HepG2 (cell line): ENCODE results near the gene FGGY. TPM values are rescaled to one million over a fixed set of nuclear protein-coding genes. Genes with fewer than 3 reads are reported as not detected.

Experiments
- EEA1 ChIP-seq: sonication (generic); formaldehyde crosslinking; IDR thresholded peaks from 2 replicates; pipeline ENCODE4 v1.5.1; 2020; ENCODE audit warnings: mild to moderate bottlenecking, missing genetic modification reagents, borderline replicate concordance
- FOSL2 ChIP-seq: sonication (generic); formaldehyde crosslinking; IDR thresholded peaks from 2 replicates; pipeline ENCODE4 v1.4.0; 2020; ENCODE audit warnings: missing genetic modification reagents
- HDAC1 ChIP-seq: sonication (generic); formaldehyde crosslinking; IDR thresholded peaks from 2 replicates; pipeline ENCODE4 v1.5.1; 2020; ENCODE audit warnings: mild to moderate bottlenecking, missing genetic modification reagents
- HOXD1 ChIP-seq: sonication (generic); formaldehyde crosslinking; IDR thresholded peaks from 2 replicates; pipeline ENCODE4 v1.5.0; 2020; ENCODE audit warnings: missing genetic modification reagents
- KLF16 ChIP-seq, 2 experiments: sonication (generic) in 1 of 2; formaldehyde crosslinking in 1 of 2; IDR thresholded peaks; 2 replicates each; pipeline versions ENCODE4 v1.6.1 to v1.8.0; 2016 to 2023; ENCODE audit warnings: missing genetic modification reagents in 2 of 2, missing compliant biosample characterization in 1 of 2
- MYC ChIP-seq: sonication (generic); formaldehyde crosslinking; IDR thresholded peaks from 2 replicates; pipeline ENCODE4 v1.9.0; 2021; ENCODE audit warnings: missing genetic modification reagents, borderline replicate concordance
- POGZ ChIP-seq: sonication (generic); formaldehyde crosslinking; IDR thresholded peaks from 2 replicates; pipeline ENCODE4 v1.4.0; 2020; ENCODE audit warnings: mild to moderate bottlenecking, missing genetic modification reagents
- RBFOX2 ChIP-seq: fragments of 200-400 bp; formaldehyde crosslinking; IDR thresholded peaks from 2 replicates; pipeline ENCODE4 v1.6.1; 2017; ENCODE audit warnings: low read depth, mild to moderate bottlenecking, low read length
- SALL1 ChIP-seq: sonication (generic); formaldehyde crosslinking; IDR thresholded peaks from 2 replicates; pipeline ENCODE4 v1.8.0; 2022; ENCODE audit warnings: mild to moderate bottlenecking, missing genetic modification reagents
- TAF1 ChIP-seq: sonication (generic); formaldehyde crosslinking; IDR thresholded peaks from 2 replicates; pipeline ENCODE4 v1.4.0; 2020; ENCODE audit warnings: missing genetic modification reagents
- U2AF2 ChIP-seq: fragments of 200-400 bp; formaldehyde crosslinking; IDR thresholded peaks from 2 replicates; pipeline ENCODE4 v1.6.1; 2017; ENCODE audit warnings: low read depth, mild to moderate bottlenecking, low read length
- ZNF205 ChIP-seq: IDR thresholded peaks from 2 replicates; pipeline ENCODE4 v1.6.1; 2018; ENCODE audit warnings: missing biosample characterization, missing genetic modification reagents
- ZNF292 ChIP-seq: sonication (generic); formaldehyde crosslinking; IDR thresholded peaks from 2 replicates; pipeline ENCODE4 v1.8.1; 2022; ENCODE audit warnings: mild to moderate bottlenecking, low read depth, missing genetic modification reagents, borderline replicate concordance
- ZNF33B ChIP-seq: sonication (generic); formaldehyde crosslinking; IDR thresholded peaks from 2 replicates; pipeline ENCODE4 v1.5.1; 2020; ENCODE audit warnings: mild to moderate bottlenecking, missing genetic modification reagents
- ZNF430 ChIP-seq: sonication (generic); formaldehyde crosslinking; IDR thresholded peaks from 2 replicates; pipeline ENCODE4 v1.9.0; 2021; ENCODE audit warnings: mild to moderate bottlenecking, missing genetic modification reagents
- ZNF446 ChIP-seq: sonication (generic); formaldehyde crosslinking; IDR thresholded peaks from 2 replicates; pipeline ENCODE4 v1.5.0; 2020; ENCODE audit warnings: mild to moderate bottlenecking, missing genetic modification reagents
- ZNF510 ChIP-seq: sonication (generic); formaldehyde crosslinking; IDR thresholded peaks from 2 replicates; pipeline ENCODE4 v1.4.0; 2020; ENCODE audit warnings: low read depth, mild to moderate bottlenecking, missing genetic modification reagents
- ZNF616 ChIP-seq: sonication (generic); formaldehyde crosslinking; IDR thresholded peaks from 2 replicates; pipeline ENCODE4 v1.5.0; 2020; ENCODE audit warnings: low read depth, mild to moderate bottlenecking, missing genetic modification reagents
- ZNF737 ChIP-seq: sonication (generic); formaldehyde crosslinking; IDR thresholded peaks from 2 replicates; pipeline ENCODE4 v1.5.0; 2020; ENCODE audit warnings: missing genetic modification reagents, mild to moderate bottlenecking, borderline replicate concordance
- ZNF775 ChIP-seq: sonication (generic); formaldehyde crosslinking; IDR thresholded peaks from 2 replicates; pipeline ENCODE4 v1.4.0; 2020; ENCODE audit warnings: missing genetic modification reagents, mild to moderate bottlenecking, moderate library complexity, borderline replicate concordance
- ZNF780A ChIP-seq: sonication (generic); formaldehyde crosslinking; IDR thresholded peaks from 2 replicates; pipeline ENCODE4 v1.8.0; 2022; ENCODE audit warnings: mild to moderate bottlenecking, missing genetic modification reagents, moderate library complexity
- polyA plus RNA-seq, 8 experiments: library from polyadenylated mRNA; depleted of rRNA in 3 of 8; stranded (reverse) in 7 of 8; unstranded in 1 of 8; fragments of >200 nt; fragmentation: Illumina TruSeq in 4 of 8; extraction: Trizol in 4 of 8; gene quantifications; 2 replicates each; pipeline versions ENCODE4 v1.2.1 to v1.2.3, GENCODE V29; 2011 to 2016; ENCODE audit warnings: low read depth in 4 of 8, missing spikeins in 1 of 8, mixed read lengths in 1 of 8; ENCODE audit not compliant: insufficient read depth in 1 of 8
- total RNA-seq, 5 experiments: library from RNA; depleted of rRNA; stranded (reverse); fragments of >200 nt; fragmentation: Illumina TruSeq; extraction: Trizol; gene quantifications; 2 replicates each; pipeline ENCODE4 v1.2.3, GENCODE V29; 2016; ENCODE audit warnings: low read depth in 1 of 5
- TF ChIP-seq, protein P1 (sequence below): sonication (generic); formaldehyde crosslinking; IDR thresholded peaks from 2 replicates; pipeline ENCODE4 v1.9.0; 2022; ENCODE audit warnings: low read depth, missing genetic modification reagents
- TF ChIP-seq, protein P2 (sequence below): IDR thresholded peaks from 2 replicates; pipeline ENCODE4 v1.6.1; 2016; ENCODE audit warnings: missing biosample characterization, missing genetic modification reagents, low read depth
- TF ChIP-seq, protein P3 (sequence below): sonication (generic); formaldehyde crosslinking; IDR thresholded peaks from 2 replicates; pipeline ENCODE4 v1.5.0; 2020; ENCODE audit warnings: mild to moderate bottlenecking, low read depth, missing genetic modification reagents, borderline replicate concordance

Gene FGGY
- total and polyA plus RNA-seq, 2 of the 13 experiments (the other 11 are each of a cell fraction or from before 2014, with no cell fraction given): 15.7 to 27.5 TPM

DNA sequence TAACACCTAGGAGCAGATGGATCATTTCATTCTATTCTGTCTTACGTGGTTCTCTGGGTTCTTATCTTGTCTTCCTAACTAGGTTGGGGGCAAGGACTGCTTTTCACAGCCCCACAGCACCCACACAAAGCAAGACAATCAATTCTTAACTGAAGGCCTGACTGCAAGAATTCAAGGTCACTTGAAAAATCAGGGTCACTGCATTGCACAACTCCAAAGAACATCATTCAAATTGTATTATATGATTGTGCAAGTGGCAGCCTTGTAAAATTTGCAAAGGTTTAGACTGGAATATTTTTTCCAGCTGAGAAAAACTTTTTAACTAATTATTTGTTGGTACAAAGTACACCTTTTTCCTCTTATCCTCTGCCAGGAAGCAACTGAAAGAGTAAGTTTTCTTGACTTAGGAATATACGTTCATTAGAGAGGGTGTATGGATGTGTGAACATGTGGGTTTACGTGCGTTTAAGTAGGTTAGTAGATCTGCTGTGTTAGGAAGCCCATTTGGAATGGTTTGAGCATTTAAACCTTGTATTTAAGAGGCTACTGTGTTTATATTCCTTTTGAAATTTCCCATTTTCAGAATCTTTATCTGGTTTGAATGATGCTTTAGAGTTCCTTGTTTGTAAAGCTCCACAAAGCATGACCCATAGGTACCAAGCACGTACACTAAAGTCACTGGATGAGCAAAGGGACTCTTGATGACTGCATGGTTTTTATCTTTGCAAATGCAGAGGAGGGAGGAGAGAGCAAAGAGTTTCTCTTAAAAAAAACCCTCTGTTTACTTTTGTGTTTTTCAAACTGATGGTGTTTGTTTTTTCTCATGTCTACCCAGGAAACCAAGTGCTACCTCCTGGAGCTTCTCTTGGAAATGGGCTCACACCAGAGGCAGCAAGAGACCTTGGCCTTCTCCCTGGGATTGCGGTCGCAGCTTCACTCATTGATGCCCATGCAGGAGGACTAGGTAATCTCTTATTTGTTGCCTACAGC lies 214.9 kb downstream of the FGGY start (continued):
- TF ChIP-seq HDAC1 (CRISPR knock-in tag): peak; percentile 38; the same call in 1 of the 2 replicates
- TF ChIP-seq ZNF510 (CRISPR knock-in tag): no peak
- no peak for TF ChIP-seq EEA1
- TF ChIP-seq, protein P1, sequence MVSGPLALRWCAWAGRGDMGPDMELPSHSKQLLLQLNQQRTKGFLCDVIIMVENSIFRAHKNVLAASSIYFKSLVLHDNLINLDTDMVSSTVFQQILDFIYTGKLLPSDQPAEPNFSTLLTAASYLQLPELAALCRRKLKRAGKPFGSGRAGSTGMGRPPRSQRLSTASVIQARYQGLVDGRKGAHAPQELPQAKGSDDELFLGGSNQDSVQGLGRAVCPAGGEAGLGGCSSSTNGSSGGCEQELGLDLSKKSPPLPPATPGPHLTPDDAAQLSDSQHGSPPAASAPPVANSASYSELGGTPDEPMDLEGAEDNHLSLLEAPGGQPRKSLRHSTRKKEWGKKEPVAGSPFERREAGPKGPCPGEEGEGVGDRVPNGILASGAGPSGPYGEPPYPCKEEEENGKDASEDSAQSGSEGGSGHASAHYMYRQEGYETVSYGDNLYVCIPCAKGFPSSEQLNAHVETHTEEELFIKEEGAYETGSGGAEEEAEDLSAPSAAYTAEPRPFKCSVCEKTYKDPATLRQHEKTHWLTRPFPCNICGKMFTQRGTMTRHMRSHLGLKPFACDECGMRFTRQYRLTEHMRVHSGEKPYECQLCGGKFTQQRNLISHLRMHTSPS (CRISPR knock-in tag): no peak
- TF ChIP-seq, protein P2, sequence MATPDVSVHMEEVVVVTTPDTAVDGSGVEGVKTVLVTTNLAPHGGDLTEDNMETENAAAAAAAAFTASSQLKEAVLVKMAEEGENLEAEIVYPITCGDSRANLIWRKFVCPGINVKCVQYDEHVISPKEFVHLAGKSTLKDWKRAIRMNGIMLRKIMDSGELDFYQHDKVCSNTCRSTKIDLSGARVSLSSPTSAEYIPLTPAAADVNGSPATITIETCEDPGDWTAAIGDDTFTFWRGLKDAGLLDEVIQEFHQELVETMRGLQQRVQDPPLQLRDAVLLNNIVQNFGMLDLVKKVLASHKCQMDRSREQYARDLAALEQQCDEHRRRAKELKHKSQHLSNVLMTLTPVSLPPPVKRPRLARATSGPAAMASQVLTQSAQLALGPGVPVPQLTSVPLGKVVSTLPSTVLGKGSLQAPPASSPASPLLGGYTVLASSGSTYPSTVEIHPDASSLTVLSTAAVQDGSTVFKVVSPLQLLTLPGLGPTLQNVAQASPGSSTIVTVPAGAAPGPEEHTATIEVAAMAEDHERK: no peak
- TF ChIP-seq ZNF446 (CRISPR knock-in tag): no peak
- TF ChIP-seq POGZ (CRISPR knock-in tag): peak; percentile 54
- peak; percentile 85; the same call in 1 of the 2 replicates for TF ChIP-seq HOXD1 (CRISPR knock-in tag)
- TF ChIP-seq SALL1: peak; percentile 87
- no peak; the same call in 1 of the 2 replicates for TF ChIP-seq RBFOX2
- TF ChIP-seq ZNF775 (CRISPR knock-in tag): no peak
- TF ChIP-seq ZNF780A (CRISPR knock-in tag): no peak
- TF ChIP-seq MYC (CRISPR knock-in tag): no peak
- no peak for TF ChIP-seq TAF1 (CRISPR knock-in tag)
- peak; percentile 50; the same call in 1 of the 2 replicates for TF ChIP-seq ZNF205 (CRISPR knock-in tag)
- peak; percentile 29; the same call in 1 of the 2 replicates for TF ChIP-seq ZNF430 (CRISPR knock-in tag)
- peak; percentile 17; the same call in 1 of the 2 replicates for TF ChIP-seq ZNF292 (CRISPR knock-in tag)
- no peak for TF ChIP-seq U2AF2
- no peak for TF ChIP-seq ZNF737 (CRISPR knock-in tag)
- no peak for TF ChIP-seq ZNF616 (CRISPR knock-in tag)
- TF ChIP-seq KLF16 (CRISPR knock-in tag; IDR thresholded peaks at IDR 0.05): peak in 1 of 2 experiments; percentile 7; a peak in 2 of 4 replicates
- TF ChIP-seq, protein P3, sequence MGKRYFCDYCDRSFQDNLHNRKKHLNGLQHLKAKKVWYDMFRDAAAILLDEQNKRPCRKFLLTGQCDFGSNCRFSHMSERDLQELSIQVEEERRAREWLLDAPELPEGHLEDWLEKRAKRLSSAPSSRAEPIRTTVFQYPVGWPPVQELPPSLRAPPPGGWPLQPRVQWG (CRISPR knock-in tag): no peak
- TF ChIP-seq ZNF33B (CRISPR knock-in tag): no peak
- peak; percentile 42 for TF ChIP-seq FOSL2 (CRISPR knock-in tag)
